AG09319 (cell line): ENCODE data around the gene NUDT1.

Experiments used
- DNase-seq: peaks from one replicate; pipeline ENCODE4 v3.0.0-alpha.2; 2010; ENCODE audit warnings: low read depth; ENCODE audit errors: extremely low read depth
- CTCF ChIP-seq: IDR thresholded peaks from 2 replicates; pipeline ENCODE4 v1.5.1; 2011; ENCODE audit warnings: low read depth, mild to moderate bottlenecking, inconsistent platforms, low read length, moderate library complexity

The NUDT1 gene

GRCh38 chr7:2213551-2214215 lies 28.3 kb upstream of the NUDT1 start:
- no peak for DNase-seq
- no peak for TF ChIP-seq CTCF

- TF ChIP-seq CTCF = no peak
- no peak for DNase-seq
Measured at GRCh38 chr7:2214636-2215035, 27.4 kb upstream of the NUDT1 start.

GRCh38 chr7:2215851-2216250 lies 26.2 kb upstream of the NUDT1 start:
- no peak for DNase-seq
- no peak for TF ChIP-seq CTCF

- no peak for DNase-seq
- no peak for TF ChIP-seq CTCF
Measured at GRCh38 chr7:2217206-2217605, 24.8 kb upstream of the NUDT1 start.

- TF ChIP-seq CTCF = no peak
- DNase-seq = no peak
Measured at GRCh38 chr7:2217716-2218443, 24.1 kb upstream of the NUDT1 start.

- no peak for TF ChIP-seq CTCF
- DNase-seq = no peak
Measured at GRCh38 chr7:2218444-2218785, 23.6 kb upstream of the NUDT1 start.

GRCh38 chr7:2219136-2219535 lies 22.9 kb upstream of the NUDT1 start:
- no peak for TF ChIP-seq CTCF
- DNase-seq = no peak
